T-helper 1 cell (primary cell): ENCODE data around the gene CNTN4.

Experiments used
- DNase-seq, 5 donors: peaks; one replicate each; pipeline ENCODE4 v3.0.0-alpha.2; 2012 to 2020

Gene CNTN4

GRCh38 chr3:2603692-2604289 is 505.1 kb downstream of the CNTN4 start:
- no peak for DNase-seq

- DNase-seq, result no peak
Observed at GRCh38 chr3:2614578-2614977, 515.9 kb downstream of the CNTN4 start.

GRCh38 chr3:2615080-2615479 is 516.4 kb downstream of the CNTN4 start:
- DNase-seq, result no peak

- no peak for DNase-seq
Observed at GRCh38 chr3:2623436-2623835, 524.8 kb downstream of the CNTN4 start.

- no peak for DNase-seq
Observed at GRCh38 chr3:2628117-2628516, 529.5 kb downstream of the CNTN4 start.

- no peak for DNase-seq
Observed at GRCh38 chr3:2635511-2635910, 536.8 kb downstream of the CNTN4 start.

- DNase-seq, result no peak
Observed at GRCh38 chr3:2643606-2644005, 544.9 kb downstream of the CNTN4 start.

- DNase-seq, result no peak
Observed at GRCh38 chr3:2645001-2645400, 546.3 kb downstream of the CNTN4 start.

- no peak for DNase-seq
Observed at GRCh38 chr3:2650746-2651145, 552.1 kb downstream of the CNTN4 start.

- DNase-seq, result no peak
Observed at GRCh38 chr3:2652386-2652785, 553.7 kb downstream of the CNTN4 start.

- no peak for DNase-seq
Observed at GRCh38 chr3:2653706-2654105, 555.0 kb downstream of the CNTN4 start.

GRCh38 chr3:2655229-2655701 is 556.6 kb downstream of the CNTN4 start:
- no peak for DNase-seq

- no peak for DNase-seq
Observed at GRCh38 chr3:2656806-2657777, 558.4 kb downstream of the CNTN4 start.

- DNase-seq, result no peak
Observed at GRCh38 chr3:2657971-2658370, 559.3 kb downstream of the CNTN4 start.

GRCh38 chr3:2659896-2660295 is 561.2 kb downstream of the CNTN4 start:
- DNase-seq, result no peak

- no peak for DNase-seq
Observed at GRCh38 chr3:2661078-2661477, 562.4 kb downstream of the CNTN4 start.

GRCh38 chr3:2677501-2677900 is 578.8 kb downstream of the CNTN4 start:
- DNase-seq, result no peak

GRCh38 chr3:2680236-2680635 is 581.6 kb downstream of the CNTN4 start:
- DNase-seq, result no peak

- no peak for DNase-seq
Observed at GRCh38 chr3:2684046-2684445, 585.4 kb downstream of the CNTN4 start.

GRCh38 chr3:2686816-2687502 is 588.3 kb downstream of the CNTN4 start:
- no peak for DNase-seq

GRCh38 chr3:2697589-2697988 is 598.9 kb downstream of the CNTN4 start:
- DNase-seq, result no peak

- DNase-seq, result no peak
Observed at GRCh38 chr3:2701471-2701870, 602.8 kb downstream of the CNTN4 start.

- no peak for DNase-seq
Observed at GRCh38 chr3:2706144-2706835, 607.6 kb downstream of the CNTN4 start.
